Stimulated activated CD4-positive, alpha-beta T cell treated with anti-CD3 and anti-CD28 coated beads, Interleukin-2, amount 100 ng/mL, for 4 hours (primary cell): ENCODE data around the gene BNIP3.
A peak's percentile ranks its signal among the peaks of the same experiment; 100 is the strongest.

Experiments
- DNase-seq: peaks from one replicate; pipeline ENCODE4 v3.0.0-alpha.2; 2020; ENCODE audit warnings: low read depth

Gene BNIP3, protein sequence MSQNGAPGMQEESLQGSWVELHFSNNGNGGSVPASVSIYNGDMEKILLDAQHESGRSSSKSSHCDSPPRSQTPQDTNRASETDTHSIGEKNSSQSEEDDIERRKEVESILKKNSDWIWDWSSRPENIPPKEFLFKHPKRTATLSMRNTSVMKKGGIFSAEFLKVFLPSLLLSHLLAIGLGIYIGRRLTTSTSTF

DNA sequence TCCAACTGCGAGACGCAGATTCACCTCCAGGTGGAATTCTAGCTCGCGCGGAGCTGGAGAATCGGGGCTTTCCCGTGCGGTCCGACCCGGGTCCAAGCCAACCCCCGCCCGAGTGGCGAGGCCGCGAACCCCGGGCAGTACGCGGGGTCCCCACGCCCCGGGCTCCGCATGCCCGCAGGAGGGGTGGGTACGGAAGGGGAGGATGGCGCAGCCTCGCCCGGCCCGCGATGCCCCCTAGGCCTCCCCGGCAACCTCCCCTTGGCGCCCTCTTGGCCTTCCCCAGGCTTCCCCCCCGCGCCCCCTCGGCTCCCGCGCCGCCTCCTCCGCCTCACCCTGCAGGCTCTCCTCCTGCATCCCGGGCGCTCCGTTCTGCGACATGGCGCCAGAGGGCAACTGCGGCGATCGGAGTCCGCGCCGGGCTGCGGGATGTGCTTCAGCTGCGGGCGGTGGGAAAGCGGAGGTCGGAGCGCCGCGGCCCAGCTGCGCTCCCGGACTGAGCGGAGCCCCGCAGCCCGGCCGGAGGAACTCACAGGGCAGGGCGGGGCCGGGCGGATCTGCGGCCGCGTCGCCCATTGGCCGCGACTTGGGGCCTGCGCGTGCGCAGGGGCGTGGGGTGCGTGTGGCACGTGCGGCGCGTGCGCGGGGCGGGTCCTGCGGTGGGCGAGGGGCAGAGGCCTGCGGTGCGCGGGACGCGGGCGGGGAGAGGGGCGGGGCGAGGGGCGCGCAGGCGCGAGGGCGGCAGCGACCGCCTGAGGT is at the start of gene BNIP3:
TSS of gene BNIP3 (minus strand) at position 495 of the 756 bp plus-strand sequence. CDS start at position 378, 117 bp downstream.
- DNase-seq, result peak; percentile 93

DNA sequence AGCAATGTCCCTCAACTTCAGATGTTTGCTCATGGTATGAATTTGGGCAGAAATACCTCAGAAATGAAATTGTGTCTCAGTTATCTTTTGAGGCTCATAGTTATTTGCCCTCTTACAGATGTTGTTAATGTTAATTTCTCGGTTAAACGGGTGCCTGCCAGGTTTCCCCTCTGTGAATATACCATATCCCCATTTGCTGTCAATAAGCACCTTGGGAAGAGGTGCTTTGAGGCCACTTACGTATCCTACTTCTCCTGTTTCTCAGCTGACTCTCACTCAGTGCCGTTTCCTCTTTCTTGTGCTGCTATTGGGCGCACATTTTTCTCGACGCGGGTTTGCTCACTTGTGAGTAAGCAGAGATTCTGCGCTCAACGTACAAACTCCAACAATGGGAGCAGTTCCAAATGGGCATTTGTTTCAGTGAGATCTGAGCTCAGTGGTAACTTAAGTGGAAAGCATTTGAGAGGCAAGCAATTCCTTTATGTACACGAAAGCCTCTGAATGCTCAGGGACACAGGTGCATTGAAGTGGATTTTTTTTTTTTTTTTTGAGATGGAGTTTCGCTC is 49.3 kb upstream of the BNIP3 start:
- DNase-seq, result no peak

DNA sequence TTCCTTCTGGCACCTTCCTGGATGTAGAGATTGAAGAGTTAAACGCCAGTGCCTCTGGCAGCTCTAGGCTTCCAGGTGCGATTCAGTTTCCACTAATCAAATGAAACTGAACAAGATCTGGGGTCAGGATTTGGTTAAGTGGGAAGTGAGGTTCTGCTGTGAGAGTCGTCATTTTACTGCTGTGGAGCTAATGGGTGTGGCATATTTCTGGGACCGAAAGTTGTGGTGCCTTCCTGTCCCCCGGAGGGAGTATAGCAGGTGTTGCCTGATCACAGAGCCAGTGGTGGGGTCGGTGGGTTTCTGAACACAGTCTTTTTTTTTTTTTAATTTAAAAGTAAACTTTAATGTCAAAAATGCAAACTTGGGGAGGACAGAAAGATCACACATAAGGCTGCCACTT is 47.0 kb upstream of the BNIP3 start:
- no peak for DNase-seq

DNA sequence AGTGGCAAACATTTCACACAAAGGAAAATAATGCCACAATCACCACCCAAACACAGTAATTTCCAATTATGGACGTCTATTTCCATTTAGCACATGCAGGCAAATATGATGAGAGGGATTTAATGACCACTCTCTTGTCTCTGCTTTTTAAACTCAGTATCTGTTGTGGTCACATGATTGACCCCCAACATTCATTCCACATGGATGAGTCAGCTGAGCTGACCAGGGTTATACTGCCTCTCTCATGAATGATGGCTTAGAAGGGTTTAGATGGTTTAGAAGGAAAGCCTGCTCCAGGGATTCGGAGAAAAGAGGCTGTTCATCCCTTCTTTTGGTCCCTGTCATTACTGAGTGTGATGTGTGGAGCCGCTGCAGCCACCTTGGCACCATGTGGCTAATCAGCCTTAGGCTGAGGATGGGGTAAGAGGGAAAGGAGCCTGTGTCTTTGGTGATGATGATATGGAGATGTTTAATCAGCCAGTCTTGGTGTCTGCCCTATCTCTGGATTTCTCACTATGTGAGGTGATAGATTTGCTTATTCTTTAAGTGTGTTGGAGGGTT is 45.8 kb upstream of the BNIP3 start:
- no peak for DNase-seq

DNA sequence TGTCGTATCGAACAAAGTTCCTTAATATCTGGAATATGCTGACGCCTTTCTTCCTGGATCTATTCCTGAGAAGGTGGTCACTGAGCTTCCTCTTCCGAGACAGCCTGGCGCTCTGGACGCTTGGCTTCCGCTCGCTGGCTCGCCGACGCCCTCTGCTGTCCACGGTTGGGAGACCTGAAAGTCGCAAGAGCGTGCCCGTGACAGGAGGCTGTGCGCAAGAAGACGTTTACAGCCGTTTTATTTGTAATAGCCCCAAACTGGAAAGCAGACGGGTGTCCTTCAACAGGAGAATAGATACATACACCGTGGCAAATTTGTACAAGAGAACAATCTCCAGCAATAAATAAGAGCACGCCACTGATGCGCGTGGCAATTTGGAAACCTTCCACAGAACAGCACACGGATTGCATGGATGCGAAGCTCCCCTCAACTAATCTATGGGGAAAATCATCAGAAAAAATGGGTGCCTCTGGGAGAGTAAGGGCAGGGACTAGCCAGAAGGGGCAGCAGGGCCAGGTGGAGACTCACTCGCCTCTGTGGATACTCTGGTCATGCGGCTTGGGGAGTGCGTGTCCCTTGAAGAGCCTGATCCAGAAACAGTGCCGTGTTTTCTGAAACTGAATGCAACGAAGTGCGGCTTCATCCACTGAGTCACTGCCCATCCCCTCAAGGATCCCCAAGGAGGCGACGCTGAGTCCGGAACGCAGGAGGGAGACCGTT is 41.5 kb upstream of the BNIP3 start:
- DNase-seq, result peak; percentile 64

DNA sequence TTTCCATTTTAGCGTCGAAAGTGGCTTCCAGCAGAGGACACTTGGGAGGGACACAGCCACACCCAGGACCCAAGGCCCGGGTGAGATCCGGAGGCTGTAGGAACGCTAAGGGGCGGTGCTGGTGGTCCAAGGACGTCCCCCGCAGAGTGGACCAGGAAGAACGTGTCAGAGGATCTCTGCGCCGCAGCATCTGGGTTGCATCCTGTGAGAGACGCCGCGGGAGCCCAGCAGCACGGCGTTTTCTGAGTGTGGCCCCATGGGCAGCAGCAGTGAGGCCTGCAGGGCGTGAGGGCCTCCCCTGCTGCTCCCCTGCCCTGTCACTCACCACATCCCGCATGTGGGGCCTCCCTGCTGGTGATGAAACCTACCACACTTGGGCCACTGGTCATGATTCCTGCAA is 40.5 kb upstream of the BNIP3 start:
- DNase-seq, result no peak

DNA sequence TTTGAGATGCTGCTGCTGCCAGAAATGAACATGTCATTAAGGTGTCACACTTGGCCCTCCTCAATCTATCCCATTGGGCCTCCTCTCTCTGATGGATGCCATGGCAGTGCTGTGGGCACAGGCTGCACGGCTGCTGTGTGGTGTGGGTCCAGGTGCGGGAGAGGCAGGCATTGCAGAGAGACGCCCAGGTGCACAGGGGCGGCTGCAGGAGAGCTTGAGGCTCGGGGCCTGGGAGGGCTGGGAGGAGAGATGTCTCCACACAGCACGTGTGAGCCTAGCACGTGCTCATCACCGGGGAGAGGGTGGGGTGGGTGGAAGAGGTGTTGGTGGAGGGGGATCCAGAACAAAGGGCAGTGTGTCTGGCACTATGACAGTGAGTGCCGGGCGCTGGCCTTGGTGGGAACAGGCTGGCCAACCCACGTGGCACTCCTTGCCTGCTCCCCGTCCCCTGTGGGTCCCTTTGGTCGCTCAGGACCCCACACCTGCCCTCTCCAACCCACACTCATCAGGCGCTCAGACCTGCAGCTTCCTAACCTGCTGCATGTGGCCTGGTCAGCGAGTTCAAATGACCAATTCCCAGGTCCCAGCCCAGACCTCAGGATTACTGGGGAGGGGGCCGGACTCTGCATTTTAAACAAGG is 39.9 kb upstream of the BNIP3 start:
- DNase-seq, result no peak

DNA sequence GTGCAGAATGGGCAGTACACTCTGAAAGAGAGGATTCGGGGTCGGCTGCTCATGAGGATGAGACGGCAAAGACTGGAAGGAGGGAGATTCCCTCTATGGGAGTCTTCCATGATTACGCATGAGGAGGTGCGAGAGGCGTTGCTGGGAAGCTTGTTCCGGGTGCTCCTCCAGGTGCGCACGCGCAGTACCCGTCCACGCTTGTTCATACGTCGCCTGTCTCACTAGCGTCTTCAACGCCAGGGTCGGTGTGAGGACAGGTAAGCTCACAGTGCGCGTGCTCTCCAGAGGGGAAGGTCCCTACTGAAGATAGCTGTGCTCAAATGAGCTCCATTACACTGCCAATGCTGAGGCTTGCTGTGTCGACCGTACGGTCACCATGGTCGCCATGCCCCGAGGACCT is 39.3 kb upstream of the BNIP3 start:
- DNase-seq, result no peak

DNA sequence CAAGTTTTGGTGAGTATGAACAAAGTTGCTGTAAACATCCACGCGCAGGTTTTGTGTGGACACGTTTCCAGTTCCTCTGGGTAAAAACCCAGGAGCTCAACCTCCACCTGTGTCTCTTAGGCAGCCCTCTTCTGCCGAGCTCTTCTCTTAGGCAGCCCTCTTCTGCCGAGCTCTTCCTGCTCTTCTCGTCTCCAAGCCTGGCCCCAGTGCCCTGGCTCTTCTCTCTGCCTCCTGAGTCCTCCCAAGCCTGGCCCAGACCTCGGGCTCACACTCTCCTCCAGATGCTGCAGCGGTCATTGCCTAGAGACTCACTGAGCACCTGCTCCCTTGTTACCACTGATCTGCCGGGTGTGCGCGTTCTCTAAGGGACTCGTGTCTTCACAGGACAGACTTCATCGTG is 38.7 kb upstream of the BNIP3 start:
- no peak for DNase-seq

DNA sequence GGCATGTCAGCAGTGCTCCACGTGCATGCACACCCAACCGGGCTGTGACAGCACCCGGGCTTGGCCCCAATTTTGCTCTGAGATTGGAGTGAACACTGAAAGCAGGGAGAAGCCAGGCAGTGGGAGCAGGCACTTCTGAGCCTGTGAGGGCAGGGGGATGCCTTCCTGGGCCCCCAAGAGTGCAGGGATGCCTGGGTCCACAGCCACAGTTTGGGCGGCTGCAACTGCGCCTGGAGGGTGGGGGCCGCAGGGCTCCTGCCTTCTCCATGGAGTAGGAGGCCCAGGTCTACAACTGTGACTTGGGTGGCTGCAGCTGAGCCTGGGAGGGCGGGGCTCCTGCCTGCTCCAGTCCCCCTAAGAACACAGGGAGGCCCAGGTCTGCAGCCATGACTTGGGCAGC is 37.6 kb upstream of the BNIP3 start:
- no peak for DNase-seq

DNA sequence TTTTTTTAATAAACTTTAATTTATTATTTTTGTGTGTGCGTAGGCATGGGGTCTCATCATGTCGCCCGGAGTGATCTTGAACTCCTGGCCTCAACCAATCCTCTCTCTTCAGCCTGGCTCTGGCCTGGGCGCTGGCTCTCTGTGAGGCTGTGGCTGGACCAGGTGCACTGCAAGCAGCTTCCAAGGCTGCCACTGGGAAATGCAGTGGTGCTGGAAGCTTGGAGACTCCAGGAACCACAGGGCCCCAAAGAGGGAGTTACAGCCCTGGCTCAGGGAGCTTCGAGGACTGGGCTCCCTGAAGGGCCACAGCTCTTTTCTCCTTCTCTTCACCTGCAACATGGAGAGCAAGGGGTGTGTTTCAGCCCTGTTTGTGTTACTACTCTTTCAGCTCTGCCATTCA is 36.7 kb upstream of the BNIP3 start:
- DNase-seq, result no peak

DNA sequence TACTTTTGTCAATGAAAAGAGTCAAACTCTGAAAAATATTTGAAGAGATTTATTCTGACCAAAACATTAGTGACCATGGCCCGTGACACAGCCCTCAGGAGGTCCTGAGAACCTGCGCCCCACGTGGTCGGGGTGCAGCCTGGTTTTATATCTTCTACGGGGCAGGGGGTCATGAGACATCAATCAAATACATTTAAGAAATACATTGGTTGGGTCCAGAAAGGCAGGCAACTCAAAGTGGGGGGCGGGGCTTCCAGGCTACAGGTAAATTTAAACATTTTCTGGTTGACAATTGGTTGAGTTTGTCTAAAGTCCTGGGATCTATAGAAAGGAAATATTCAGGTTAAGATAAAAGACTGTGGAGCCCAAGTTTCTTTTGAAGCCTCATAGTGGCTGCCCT is 34.8 kb upstream of the BNIP3 start:
- DNase-seq, result no peak

DNA sequence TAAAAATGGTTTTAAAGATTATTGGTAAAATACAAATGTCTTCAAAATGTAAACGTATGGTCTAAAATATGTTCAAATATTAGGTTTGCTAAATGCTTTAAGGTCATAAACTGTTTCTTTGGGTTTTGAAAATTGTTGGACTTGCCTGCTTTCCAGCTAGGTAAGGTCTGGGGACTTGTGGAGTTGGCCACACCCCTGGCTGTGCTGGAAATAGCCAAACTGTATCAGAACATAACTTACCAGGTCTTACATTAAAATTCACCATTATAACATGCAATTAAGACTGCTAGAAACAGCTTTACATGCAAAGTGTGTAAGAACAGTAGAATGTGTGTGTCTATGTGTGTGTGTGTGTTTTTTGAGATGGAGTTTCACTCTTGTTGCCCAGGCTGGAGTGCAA is 29.7 kb upstream of the BNIP3 start:
- no peak for DNase-seq

DNA sequence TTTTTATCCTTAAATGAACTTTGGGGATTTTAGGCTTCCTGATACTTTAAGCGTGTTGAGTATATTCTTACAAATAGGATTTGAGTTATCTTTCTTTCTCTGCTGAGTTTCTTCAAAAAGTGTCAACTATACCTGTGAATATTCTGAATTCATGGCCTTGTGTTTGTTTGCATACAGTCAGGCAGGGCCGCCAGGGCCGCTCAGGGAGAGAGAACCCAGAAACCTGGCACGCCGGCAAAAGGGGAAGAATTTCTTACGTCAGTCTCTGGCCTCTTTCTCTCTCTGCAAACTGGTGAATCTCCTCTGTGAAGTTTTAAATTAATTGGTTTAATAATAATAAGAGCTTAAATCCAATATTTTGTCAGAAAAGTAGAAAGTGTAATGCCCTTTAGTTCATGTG is 29.3 kb upstream of the BNIP3 start:
- no peak for DNase-seq

DNA sequence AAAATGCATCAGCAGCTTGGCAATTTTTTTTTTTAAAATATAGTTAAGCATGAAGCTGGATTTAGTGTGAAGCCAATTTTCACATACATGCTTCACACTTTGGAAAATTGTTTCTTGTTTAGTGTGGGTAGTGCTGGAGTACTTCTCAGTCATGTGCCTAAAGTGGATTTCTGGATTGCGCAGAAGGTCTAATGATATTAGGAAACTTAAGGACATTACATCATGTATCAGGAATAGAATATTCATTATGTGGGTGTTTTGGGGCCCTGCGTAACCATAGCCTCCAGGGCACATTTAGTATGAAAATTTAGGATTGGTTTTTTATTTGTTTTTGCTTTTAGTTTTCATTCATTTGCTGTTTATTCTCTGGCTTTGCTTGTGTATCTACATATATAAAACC is 28.8 kb upstream of the BNIP3 start:
- DNase-seq, result no peak

DNA sequence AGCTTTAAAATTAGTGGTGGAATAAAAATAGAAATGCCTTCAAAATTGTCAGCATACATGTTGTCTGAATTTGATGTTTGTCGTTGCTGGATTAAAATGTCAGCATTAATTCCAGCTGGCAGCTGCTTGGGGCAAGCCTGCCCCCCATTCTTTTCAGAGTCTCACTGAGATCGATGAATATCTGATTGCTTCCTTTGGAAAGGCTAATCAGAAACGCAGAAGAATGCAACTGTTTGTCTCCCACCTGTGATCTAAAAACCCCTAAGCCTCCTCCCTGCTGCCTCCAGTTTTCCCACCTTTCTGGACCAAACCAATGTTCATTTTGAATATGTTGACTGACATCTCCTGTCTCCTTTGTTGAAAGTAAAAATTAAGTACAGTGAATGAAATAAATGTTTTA is 27.9 kb upstream of the BNIP3 start:
- no peak for DNase-seq

DNA sequence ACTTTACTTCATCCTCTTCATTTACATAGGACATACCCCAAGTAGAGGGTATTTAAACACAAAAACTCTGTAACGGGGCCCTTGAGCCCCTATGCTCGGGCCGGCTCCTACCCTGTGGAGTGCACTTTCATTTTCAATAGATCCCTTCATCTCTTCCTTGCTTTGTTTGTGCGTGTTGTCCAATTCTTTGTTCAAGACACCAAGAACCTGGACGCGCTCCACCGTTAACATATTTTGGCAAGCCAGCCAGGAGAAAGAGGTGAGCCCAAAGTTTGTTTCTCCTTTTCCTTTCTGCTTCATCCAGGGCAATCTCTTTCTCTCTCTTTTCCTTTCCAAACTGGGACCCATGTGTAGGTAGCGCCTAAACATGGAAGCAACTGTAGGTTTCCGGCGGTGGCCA is 26.0 kb upstream of the BNIP3 start:
- no peak for DNase-seq

DNA sequence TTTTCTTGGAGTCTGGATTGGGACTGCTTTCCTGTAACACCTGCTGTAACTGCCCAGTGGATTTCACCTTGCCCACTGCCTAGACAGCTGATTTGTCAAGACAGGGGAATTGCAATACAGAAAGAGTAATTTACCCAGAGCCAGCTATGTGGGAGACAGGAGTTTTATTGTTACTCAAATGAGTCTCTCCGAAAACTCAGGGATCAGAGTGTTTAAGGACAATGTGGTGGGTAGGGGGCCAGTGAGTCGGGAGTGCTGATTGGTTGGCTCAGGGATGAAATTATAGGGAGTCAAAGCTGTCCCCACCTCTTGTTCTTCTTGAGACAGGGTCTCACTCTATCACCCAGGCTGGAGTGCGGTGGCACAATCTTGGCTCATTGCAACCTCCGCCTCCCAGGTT is 25.2 kb upstream of the BNIP3 start:
- no peak for DNase-seq

DNA sequence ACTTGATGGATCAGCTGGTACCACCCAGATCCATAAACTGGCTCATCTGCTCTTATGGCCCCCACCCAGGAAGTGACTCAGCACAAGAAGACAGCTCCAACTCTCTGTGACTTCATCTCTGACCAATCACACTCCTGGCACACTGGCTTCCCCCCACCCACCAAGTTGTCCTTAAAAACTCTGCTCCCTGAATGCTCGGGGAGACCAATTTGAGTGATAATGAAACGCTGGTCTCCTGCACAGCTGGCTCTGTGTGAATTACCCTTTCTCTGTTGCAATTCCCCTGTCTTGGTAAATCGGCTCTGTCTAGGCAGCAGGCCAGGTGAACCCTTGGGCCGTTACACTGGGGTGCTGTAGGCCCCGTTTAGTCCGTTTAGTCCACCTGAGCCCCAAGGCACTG is 23.4 kb upstream of the BNIP3 start:
- DNase-seq, result no peak

DNA sequence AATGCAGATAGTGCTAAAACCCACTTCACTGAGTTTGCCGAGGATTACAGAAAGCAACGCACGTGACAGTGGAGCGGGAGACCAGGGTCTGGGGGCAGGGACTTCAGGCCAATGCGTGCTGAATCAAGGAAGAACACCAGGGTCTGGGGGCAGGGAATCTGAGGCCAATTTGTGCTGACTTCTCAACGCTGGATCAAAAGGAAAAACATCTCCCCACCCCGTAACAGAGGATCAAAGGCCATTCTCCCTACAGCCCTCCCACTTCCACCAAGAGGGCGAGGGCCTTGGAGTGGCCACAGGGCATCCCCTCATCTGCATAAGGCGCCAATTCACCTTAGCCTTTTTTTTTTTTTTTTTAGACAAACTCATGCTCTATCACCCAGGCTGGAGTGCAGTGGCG is 22.3 kb upstream of the BNIP3 start:
- DNase-seq, result no peak

DNA sequence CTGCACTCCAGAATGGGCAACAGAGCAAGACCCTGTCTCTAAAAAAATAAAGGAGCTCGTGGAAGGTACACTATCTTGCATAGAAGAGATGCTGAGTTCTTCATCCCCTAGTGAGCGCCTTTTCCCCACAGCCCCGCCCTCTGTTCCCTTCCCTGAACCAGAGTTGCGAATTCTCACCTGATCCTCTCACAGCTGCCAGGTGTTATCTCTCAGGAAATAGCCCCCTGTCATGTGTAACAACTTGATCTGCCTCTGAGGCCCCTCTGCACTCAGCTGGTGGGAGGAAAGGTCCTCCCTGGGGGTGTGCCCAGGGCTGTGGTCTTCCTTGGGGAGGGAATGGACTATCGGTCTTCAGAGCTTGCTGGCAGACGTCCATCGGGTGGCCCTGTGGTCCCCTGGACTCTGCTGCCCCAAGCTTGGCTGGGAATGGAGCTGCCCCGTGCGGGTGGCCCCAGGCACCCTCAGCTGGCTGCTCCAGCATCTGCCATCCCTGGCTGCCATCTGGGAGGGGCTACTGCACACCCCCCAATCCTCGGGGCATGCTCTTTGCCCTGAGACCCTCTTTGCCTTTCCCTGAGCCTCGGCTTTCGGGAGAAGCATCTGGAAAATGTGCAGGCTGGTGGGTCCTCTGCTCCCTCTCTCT is 21.7 kb upstream of the BNIP3 start:
- DNase-seq, result no peak

DNA sequence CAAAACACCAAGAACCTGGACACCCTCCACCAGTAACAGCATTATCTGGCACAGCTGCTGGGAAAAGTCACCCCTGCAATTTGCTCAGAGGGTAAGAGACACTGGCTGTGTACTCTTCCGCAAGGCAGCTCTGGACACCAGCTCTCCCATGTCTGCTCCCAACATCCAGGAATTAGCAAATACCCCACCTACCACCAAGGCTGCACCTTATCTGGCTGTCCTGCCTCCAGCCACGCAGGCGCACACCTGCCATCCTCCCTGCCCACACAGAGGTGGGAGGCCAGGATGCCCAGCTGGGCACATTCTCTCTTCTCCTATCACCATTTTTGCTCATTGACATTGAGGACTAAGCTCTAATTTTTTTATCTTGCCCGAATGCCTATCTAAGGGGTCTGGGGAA is 20.3 kb upstream of the BNIP3 start:
- no peak for DNase-seq
